NCI-H2081 (cell line): ENCODE measurements around the gene UMODL1.
A peak's percentile ranks its signal among the peaks of the same experiment; 100 is the strongest.

Source experiments
- DNase-seq, 2 experiments: peaks; one replicate each; lab custom pipeline; 2025; lab: John Stamatoyannopoulos, UW

UMODL1 gene

DNA sequence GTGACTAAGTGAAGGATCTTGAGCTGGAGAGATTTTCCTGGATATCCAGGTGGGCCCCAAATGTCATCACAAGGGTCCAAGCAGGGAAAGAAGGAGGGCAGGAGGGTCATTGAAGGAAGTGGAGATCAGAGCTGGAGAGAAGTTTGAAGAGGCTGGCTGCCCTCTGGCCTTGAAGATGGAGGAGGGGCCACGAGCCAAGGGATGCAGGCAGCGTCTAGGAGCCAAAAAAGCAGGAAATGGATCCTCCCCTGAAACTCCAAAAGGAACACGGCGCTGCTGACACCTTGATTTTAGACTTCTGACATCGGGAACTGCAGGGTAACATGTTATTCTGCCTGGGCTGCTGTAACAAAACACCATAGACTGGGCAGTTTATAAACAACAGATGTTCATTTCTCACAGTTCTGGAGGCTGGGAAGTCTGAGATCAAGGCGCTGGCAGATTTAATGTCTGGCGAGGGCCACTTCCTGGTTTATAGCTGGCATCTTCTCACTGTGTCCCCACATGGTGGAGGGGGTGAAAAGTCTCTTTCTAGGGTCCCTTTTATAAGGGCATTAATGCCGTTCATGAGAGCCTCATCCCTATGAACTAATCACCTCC lies 32.2 kb upstream of the UMODL1 start:
- no peak for DNase-seq

DNA sequence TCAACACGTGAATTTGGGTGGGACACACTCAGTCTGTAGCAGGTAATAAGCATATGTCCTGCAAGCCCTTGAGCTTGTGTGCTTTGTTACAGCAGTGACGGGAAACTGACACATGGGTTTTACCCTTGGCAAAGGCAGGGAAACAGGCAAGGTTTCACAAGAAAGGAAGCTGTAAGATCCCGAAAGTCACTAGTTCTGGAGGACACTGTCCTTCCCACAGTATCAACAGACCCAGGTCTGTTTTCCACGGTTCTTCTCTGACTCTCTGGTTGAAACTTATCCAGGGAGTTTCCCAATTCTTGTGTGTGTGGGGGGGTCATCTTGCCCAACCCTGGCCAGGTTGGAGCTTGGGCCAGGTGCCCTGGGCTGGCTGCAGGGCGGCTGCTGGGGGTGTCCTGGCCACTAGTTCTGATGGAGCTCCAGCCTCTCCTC lies 31.6 kb upstream of the UMODL1 start:
- no peak for DNase-seq

DNA sequence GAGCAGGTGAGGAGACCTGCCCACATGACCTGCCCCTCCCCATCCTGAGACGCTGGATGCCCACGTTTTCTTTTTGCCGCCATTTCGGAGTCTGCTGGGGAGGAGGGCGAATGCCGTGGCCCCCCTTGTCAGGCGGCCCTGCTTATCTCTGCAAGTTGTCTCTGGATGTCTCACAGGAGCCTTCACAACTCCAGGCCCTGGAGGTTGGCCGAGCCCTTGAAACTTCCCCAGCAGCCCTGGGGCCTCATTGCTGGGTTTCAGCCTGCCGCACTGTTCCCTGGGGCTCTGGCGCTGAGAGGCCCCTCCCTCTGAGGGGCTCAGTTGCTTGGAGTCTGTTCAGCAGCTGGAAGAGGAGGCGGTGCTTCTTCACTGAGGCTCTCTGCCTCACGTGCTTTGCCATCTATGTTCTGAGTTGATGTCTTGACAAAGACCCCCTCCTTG lies 31.2 kb upstream of the UMODL1 start:
- DNase-seq = no peak

DNA sequence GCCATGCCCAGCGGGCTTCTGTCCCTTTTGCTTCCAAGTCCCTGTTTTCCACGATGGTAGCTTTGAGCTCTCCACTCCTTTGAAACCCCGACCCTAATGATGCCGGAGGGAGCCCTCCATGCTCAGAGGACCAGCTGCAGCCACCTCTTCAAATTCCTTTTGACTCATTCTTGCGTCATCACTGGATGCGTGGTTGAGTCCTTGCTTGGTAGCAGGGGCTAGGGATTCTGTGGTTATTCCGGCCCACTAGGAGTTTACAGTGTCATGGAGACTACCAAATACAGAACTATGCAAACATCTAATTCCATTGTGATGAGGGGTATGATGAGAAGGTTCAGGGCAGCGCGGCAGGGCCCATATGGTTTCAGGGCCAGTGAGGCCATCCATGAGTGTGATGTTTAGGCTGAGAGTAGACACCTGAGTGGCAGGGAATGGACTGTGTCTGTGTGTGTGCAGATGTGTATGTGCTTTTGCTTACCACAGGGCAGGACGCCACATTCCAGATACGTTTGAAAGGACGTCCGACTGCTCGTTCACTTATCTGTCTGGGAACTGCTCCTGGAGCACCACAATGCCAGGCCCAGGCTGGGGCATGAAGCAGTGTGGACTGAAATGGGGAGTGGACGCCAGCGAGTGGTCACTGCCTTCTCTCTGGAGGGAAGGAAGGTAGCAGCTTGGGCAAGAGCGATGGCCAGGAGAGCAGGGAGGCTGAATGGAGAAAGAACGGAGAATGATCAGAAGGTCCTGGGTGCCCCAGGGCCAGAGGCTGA lies 30.5 kb upstream of the UMODL1 start:
- DNase-seq = no peak

DNA sequence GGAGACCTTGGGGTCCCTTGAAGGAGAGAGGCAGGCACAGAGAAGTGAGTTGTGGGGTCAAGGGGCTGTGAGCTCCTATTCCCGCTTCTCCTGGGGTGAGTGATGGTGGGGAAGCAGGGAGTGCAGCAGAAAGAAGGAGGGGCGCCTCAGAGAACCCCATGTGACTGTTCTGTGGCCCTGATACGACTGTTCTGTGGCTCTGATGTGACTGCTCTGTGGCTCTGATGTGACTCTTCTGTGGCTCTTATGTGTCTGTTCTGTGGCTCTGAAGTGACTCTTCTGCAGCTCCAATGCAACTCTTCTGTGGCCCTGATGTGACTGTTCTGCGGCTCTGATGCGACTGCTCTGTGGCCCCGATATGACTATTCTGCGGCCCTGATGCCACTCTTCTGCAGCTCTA lies 29.9 kb upstream of the UMODL1 start:
- no peak for DNase-seq

DNA sequence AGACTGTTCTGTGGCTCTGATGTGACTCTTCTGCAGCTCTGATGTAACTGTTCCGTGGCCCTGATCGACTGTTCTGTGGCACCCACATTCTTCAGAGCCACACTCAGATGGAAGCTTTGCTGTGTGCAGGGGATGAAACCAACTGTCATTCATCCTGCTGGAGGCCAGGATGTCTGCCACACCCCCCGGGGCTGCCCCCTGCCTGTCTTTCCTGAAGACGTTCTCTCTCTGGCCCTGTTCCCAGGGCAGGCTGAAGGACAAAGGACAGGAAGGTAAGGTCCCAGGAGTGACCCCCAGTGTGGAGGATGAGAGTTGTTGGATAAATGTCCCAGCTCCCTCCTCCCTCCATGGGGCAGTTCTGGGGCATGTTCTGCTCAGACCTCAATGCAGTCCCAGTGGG lies 29.4 kb upstream of the UMODL1 start:
- DNase-seq = no peak

DNA sequence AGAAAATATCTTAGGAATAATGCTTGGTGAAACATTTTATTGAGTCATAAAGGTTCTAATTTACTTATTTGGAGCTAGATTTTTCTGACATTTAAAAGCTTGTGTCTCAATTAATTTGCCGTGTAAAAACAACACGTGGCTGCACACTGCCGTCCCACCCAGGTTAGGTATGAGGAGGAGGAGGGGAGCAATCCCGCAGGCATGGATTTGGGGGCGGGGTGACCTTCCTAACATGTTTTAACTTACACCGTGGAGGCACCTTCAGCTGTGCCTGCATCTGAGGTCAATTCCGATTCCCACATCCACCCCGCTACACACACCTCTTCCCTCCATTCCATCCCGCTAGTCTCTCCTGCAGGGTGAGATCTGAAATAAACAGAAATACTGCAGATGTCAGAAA lies 28.5 kb upstream of the UMODL1 start:
- DNase-seq = peak in 1 of 2 experiments; percentile 2

DNA sequence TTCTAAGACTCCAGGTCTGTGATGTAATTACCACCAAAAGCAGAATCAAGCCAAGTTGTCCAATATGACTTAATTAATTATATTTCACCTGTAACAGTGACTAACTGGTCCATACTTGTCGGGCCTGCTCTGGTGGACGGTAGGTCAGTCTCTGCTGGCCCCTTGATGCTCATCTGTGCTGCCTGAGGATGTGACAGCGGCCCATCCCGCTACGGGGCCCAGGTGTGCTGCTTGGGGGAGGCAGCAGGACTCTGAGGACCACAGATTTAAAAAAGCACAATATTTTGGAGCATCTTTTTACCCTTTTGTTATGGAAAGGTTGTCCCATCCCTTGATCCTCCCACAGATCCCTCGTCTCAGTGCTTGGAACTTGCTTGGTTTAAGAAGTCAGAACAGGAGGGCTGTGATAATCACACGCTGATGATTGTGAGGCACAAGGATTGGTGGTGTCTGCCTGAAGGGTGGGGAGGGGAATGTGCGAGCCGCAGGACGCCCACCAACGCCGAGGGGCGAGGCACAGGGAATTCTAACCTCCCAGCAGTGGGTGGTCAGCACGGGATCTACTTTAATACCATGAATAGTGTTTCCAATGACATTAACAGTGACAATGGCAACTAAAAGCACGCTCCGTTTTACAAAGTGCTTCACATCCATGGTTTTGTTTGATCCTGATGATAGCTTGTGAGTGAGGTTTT lies 27.8 kb upstream of the UMODL1 start:
- no peak for DNase-seq

DNA sequence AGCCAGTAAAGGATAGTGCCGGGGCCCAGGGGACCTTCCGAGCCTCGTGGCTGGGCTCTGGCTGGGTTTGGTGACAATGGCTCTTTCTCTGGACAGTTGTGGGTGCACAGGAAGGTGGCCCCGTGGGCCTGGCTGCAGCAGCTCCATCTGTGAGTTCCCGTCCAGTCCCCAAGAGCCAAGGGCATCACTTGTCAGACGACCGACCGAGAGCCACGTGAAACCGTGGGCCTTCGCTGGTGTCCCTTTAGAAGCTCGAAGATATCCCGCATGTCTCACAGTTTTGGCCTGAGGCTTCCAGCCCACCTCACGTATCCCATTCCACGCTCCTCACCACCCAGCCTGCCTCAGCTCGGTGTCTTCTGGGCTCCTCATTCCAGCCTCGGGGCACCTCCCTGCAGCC lies 27.2 kb upstream of the UMODL1 start:
- DNase-seq = no peak

DNA sequence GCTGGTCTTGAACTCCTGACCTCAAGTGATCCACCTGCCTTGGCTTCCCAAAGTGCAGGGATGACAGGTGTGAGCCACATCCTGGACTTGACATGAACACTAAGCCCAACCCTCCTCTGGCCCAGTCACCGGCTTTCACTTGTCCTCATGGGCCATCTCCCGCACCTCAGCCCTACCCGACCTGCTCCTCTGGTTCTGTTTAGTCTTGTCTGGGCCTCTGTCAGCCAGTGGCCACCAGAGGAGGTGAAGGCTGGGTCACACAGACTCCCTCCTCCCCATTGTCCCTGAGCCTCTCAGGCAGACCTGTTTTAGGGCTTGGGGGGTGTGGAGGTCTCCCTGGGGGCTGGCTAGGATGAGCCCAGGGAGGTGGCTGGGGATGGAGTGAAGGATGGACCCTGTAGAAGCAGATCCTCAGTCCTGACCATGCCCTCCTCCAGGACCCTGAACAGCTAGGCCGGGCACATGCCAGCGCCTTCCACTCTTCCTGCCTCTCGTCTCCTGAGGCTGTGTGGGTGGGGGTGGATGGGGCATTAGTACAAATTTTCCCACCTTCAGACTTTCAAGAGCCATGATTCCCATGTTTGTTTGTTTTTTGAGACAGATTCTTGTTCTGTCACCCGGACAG lies 26.1 kb upstream of the UMODL1 start:
- DNase-seq = no peak

DNA sequence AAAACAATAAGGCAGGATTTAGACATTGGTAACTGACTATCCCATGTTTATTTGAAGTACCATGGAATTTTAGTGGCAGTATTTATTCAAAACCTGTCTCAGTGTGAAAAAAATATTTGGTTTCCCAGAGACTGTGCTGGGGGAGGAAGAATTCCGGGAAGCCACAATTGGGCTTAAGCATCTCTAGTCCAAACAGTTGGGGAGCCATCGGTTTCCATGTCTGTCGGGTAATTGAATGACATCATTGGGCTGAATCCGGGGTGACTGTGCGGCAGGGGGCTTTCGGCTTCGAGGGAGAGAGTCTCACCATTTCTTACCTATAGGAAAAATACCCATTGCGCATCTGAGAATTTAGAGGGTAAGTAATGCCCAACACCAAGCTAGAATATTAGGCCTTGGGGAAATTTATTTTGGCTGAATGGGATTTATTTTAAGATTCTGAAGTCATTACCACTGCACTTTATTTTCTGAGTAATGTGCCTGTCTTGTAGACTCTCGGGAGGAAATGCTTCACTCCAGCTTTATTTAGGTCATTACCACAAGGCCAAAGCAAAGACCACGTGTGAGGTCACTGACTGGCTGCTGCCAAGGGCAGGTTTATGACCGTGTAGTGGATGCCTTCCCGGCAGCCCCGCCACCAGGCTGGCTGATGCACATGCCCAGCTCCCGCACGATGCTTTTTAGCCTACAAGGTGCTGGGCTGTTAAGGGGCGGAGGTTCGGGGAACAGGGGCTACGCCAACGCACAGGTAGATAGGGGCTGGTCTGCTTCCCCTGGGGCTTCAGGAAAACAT lies 23.1 kb upstream of the UMODL1 start:
- no peak for DNase-seq

DNA sequence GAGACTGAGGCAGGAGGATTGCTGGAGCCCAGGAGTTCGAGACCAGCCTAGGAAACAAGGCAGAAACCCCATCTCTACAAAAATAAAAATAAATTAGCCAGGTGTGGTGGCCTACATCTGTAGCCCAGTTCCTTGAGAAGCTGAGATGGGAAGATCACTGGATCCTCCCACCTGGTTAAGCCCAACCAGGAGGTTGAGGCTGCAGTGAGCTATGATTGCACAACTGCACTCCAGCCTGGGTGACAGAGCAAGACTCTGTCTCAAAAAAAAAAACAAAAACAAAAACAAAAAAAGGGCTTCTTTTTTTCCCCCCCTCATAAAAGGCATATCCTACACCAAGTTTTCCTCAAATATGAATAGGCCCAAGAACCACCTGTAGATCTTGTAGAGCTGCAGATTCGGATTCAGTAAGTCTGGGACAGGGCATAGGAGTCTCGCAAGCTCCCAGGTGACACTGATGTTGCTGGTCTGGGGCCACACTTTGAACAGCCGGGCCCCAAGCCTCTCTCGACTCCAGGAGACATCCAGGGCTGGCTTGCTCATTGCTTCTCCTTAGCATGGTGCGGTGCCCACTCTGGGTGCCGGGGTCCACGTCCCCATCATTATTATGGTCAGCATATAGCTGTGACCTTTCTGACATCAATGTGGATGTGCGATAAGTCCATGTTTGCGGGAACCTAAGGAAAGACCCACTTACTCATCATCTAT lies 22.1 kb upstream of the UMODL1 start:
- DNase-seq = no peak

DNA sequence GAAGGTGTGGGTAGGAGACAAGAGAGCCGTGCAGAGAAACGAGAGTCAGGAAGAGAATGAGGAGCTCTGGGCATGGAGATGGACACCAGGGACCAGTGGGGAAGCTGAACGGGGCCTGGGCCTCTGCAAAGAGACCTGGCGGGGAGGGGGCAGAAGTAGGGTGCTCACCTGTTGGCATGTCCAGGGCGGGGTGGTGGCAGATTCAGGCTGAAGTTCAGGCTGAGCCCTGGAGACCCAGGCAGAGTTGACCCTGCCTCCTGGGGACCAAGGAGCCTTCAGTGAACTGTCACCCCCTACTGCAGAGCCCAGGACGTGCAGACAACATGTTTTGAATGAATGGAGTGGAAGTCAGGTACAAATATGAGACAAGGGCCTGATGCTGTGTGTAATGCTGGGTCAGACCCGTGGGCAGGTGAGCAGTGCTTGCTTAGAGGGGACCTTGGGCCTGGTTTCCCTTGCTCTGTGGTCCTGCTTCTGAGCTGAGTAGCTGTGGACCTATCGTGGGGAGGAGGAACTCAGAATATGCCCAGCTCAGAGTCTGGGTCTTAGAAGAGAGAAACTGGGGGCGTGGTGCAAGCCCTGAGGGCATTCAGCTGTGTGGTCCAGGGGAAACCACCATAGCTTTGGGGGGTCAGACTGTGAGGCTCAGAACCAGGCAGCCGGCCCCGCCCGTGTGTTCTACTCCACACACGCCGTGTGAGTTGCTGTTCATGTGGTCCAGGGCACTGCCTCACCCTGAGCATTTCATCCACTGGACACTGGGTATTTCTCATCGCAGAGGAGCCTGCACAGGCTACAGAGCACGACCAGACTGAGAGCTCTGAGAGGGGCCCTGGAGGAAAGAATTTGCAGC lies 21.3 kb upstream of the UMODL1 start:
- no peak for DNase-seq

DNA sequence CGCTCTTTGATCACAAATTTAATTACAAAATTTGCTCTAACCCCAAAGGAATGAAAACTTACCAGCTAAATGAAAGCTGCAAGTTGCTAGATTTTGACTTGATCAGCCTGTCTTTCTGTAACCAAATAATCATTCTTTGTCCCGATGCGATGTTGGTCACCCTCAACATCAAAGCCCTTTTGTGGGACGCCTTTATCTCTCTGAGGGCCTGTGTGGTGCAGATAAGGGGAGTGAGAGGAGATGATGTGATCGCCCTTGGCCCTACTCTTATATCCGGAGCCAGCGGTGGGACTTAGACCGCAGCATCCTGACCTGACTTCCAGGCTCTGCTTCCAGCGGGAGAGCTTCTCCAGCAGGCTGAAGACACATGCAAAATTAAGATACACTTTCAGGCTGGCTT lies 19.3 kb upstream of the UMODL1 start:
- DNase-seq = no peak

DNA sequence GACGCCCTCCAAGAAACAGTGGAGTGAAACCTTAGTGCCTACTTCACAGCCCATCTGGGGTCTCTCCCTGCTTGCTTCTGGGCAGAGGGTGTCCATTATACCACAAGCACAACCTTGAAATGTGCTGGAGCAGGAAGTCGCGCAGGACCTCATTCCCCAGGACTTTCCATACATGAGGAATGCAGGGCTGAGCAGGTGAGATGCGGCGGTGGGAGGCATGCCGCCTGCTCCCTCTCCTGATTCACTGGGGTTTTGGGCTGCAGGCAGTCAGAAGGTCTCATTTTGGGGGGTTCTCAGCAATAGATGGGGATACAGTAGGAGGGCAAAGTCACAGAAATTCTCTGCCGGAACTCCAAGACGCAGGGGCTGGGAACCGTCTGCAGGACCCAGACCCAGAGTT lies 15.7 kb upstream of the UMODL1 start:
- DNase-seq = no peak

DNA sequence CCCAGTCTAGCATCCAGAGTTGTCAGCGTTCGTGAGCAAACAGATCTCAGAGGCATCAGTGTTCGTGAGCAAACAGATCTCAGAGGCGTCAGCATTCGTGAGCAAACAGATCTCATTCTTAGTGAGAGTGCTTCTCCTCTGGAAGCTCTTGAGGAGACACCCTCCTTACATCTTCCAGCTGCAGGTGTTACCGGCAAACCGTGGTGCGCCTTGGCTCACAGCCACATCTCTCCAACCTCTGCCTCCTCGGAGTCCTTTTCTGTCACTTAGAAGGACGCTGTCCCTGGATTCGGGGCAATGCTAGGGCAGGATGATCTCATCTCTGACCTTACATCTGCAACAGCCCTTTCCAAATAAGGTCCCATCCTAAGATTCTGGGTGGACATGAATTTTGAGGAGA lies 14.6 kb upstream of the UMODL1 start:
- no peak for DNase-seq

DNA sequence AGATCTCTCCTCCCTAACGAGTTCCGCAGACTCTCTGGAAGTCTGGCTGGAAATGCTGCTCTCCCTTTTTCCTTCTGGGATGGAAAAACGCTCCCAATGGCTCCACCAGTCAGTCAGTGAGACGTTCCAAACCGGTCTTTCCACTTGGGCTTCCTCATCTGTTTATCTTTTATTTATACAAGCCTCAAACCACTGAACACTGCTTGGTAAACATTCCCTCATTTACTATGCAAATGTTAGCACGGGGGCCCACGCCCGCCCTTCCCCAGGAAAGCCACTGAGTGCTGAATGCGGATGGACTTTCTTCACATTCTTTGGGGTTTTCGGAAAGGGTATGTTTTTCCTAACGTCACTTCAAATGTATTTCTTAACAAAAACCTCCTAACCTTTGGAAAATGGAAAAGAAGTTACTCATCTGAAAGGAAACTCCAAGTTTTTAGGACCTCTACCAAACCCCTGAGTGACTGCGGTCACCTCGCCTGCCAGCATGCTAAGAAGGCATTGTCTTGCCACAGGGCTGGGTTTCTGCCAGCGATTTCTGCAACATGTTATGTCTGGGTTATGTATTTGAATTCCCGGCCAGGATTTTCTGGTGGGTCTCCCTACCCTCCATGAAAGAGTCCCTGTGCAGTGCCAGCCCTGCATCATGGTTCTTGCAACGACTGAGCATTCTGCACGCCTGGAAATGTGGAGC lies 14.0 kb upstream of the UMODL1 start:
- peak; percentile 20 to 67 for DNase-seq

DNA sequence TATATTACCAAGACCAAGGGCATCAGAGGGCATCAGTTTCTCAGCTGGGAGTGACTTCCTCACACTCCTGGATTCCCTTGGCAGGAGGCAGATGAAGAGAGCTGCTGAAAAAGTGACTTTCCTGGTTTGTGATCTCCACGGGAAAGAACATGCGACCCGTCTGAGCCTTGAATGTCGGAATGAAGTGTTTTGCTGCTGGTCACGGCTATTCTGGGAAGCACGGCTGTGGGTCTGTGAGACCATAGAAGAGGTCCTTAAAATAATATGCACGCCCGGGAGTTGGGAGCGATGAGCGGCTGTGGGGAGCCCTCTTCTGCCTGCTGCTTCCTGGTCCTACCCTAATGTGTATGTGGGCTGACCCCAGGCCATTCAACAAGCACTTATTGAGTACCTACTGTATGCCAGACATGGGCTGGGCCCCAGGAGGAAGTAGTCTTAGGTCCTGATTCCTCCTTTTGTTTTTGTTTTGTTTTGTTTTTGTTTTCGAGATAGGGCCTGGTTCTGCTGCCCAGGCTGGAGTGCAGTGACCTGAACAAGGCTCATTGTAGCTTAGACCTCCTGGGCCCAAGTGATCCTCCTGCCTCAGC lies 13.2 kb upstream of the UMODL1 start:
- no peak for DNase-seq

DNA sequence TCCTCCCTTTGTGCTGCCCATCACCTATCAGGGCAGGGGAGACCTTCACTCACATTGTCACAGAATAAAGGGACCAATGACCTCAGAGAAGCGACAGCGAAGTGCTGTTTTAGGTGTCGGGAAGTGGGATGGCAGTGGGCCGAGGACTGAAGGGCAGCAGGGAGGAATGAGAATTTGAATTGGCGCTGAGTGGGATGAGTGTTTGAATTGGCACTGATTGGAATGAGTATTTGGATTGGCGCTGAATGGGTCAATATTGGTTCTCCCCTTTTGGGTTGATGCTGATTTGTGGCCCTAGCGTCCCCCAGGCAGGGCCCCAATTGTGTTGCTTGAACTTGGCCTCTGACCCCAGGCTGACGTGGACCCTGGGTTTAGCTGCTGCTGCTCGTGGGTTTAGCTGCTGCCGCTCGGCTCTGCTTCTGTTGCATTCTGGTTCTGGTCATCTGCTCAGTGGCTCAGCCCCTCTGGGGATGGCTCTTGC lies 12.4 kb upstream of the UMODL1 start:
- DNase-seq = no peak
